Lower lobe of right lung (tissue), 2 donors: Measurements from ENCODE around the gene C1orf210. TPM values are rescaled to one million over a fixed set of nuclear protein-coding genes. Genes with fewer than 3 reads are reported as not detected.

Source experiments
- ATAC-seq, 2 donors: fragments of 200-7000 bp; cut with Tn5 transposase; one replicate each; pipeline ENCODE4 v1.9.1; 2020 to 2022; ENCODE audit warnings: mild to moderate bottlenecking in 2 of 2, moderate library complexity in 2 of 2
- DNase-seq: peaks from one replicate; pipeline ENCODE4 v3.0.0-alpha.2; 2020
- H3K27ac ChIP-seq: fragments of 200-600 bp; one replicate; pipeline ENCODE4 v1.8.0; 2022
- H3K27me3 ChIP-seq: fragments of 200-600 bp; one replicate; pipeline ENCODE4 v1.8.0; 2022; ENCODE audit warnings: low read depth
- H3K36me3 ChIP-seq: fragments of 200-600 bp; one replicate; pipeline ENCODE4 v1.8.0; 2022; ENCODE audit warnings: mild to moderate bottlenecking
- H3K4me1 ChIP-seq: fragments of 200-600 bp; one replicate; pipeline ENCODE4 v1.8.0; 2022
- H3K4me3 ChIP-seq: fragments of 200-600 bp; one replicate; pipeline ENCODE4 v1.8.0; 2022; ENCODE audit warnings: mild to moderate bottlenecking
- H3K9me3 ChIP-seq: fragments of 200-600 bp; one replicate; pipeline ENCODE4 v1.8.0; 2022
- CTCF ChIP-seq: fragments of 200-600 bp; IDR thresholded peaks from one replicate; pipeline ENCODE4 v1.8.0; 2022; ENCODE audit warnings: antibody characterized with exemption, mild to moderate bottlenecking
- intact Hi-C: fragments of 100-400 bp; cut with DNase I; formaldehyde crosslinking; loops from one replicate; pipeline ENCODE4 v1.11.0; 2022
- total RNA-seq: library from RNA; stranded (reverse); fragmentation: NEBNext Ultra II Directional; extraction: Animal tissue kit (Norgen Biotek cat#: 25700); gene quantifications from one replicate; pipeline ENCODE4 v1.2.1, GENCODE V29; 2021
- donor health status: DM: no; HTN: yes; CAD: no; lungs with severe emphysema.

Gene C1orf210
- total RNA-seq, 1 donor from 2014 or later = 19.1 TPM

GRCh38 chr1:43292216-43292615, 6.8 kb upstream of the C1orf210 start:
- no peak for DNase-seq
- H3K27me3 ChIP-seq = no peaks in the 10 kb centered on the region
- H3K27ac ChIP-seq = no peak overlapping the region
- H3K9me3 ChIP-seq = no peaks in the 10 kb centered on the region
- H3K4me3 ChIP-seq = no peak overlapping the region
- TF ChIP-seq CTCF = no peak
- no peaks in the 10 kb centered on the region for H3K36me3 ChIP-seq
- peaks cover 31% of the 10 kb centered on the region for H3K4me1 ChIP-seq
- no peak for ATAC-seq
- intact Hi-C loops = no loop called here

GRCh38 chr1:43288785-43289706, 3.7 kb upstream of the C1orf210 start:
- H3K36me3 ChIP-seq = no peaks in the 10 kb centered on the region
- intact Hi-C loops = no loop called here
- peaks cover 8% of the 10 kb centered on the region for H3K4me1 ChIP-seq
- ATAC-seq = no peak
- no peaks in the 10 kb centered on the region for H3K27me3 ChIP-seq
- H3K27ac ChIP-seq = no peak overlapping the region
- no peak overlapping the region for H3K4me3 ChIP-seq
- TF ChIP-seq CTCF = no peak
- DNase-seq = no peak
- no peaks in the 10 kb centered on the region for H3K9me3 ChIP-seq

DNA sequence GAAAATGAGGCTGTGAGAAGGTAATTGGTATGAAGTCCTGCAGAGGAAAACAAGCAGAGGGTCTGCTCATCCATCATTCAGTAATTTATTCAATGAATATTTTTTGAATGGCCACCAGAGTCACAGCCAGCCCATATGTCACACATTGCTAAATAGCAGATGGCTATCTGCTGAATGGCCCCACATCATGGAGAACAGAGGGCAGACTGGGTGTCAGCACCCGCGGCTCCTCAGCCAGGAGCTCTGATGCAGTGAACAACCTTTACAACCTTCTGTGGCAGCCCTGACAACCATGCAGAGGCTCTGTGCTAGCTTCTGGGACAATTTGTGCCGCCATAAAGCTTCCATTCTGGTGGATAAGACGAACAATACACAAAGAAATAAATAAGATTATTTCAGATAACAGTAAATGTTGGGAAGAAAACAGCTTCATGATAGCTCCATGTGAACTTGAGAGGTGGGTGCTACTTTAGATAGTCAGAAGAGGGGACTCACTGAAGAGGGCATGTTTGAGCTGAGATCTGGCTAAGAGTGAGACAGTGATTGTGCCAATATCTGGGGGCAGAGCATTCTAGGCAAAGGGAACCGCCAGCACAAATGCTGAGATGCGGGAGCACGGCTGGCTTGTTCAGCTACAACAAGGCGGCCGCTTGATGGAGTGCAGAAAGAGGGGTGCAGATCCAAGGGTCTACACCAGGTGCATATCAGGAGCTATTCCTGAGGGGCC, 2.8 kb upstream of the C1orf210 start:
- no peaks in the 10 kb centered on the region for H3K9me3 ChIP-seq
- no peak for ATAC-seq
- no peaks in the 10 kb centered on the region for H3K36me3 ChIP-seq
- no peak for TF ChIP-seq CTCF
- no peaks in the 10 kb centered on the region for H3K27me3 ChIP-seq
- no peak overlapping the region for H3K27ac ChIP-seq
- peak; percentile 17 for DNase-seq
- H3K4me3 ChIP-seq = no peak overlapping the region
- no peaks in the 10 kb centered on the region for H3K4me1 ChIP-seq
- intact Hi-C loops = no loop called here

- Histone ChIP-seq H3K4me1 (no peaks in the 10 kb centered on the region), H3K4me3 (no peak overlapping the region), H3K27ac (no peak overlapping the region), H3K9me3 (no peaks in the 10 kb centered on the region), H3K36me3 (no peaks in the 10 kb centered on the region), H3K27me3 (no peaks in the 10 kb centered on the region)
- DNase-seq (peak; percentile 23), ATAC-seq (no peak)
- intact Hi-C loops = no loop called here
- TF ChIP-seq CTCF = no peak
Observed at GRCh38 chr1:43286533-43286932, 1.2 kb upstream of the C1orf210 start.

DNA sequence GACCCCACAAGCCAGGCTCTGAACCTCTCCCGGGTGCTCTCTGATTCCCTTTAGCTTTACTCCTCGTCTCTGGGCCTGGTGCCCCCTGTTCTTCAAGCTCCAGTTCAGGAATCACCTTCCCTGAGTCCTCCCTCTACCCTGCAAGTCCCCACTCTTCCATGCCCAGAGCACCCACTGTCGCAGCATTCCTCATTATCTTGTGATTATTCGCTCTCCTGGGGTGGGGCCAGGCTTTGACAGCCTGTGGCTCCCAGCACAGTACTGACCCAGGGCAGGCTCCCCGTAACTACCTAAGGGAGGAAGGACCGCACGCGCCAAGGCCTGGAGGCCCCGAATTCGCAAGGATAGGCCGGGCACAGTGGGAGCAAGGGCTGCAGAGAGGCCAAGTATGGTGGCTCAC, 734 bp upstream of the C1orf210 start:
- H3K27me3 ChIP-seq = no peaks in the 10 kb centered on the region
- peak overlapping the region; percentile 47 for H3K4me3 ChIP-seq
- no peaks in the 10 kb centered on the region for H3K4me1 ChIP-seq
- peak in 1 of 2 donors; percentile 11 for ATAC-seq
- DNase-seq = peak; percentile 46
- H3K36me3 ChIP-seq = no peaks in the 10 kb centered on the region
- peak overlapping the region; percentile 65 for H3K27ac ChIP-seq
- TF ChIP-seq CTCF = no peak
- intact Hi-C loops = no loop called here
- H3K9me3 ChIP-seq = no peaks in the 10 kb centered on the region
